ENCODE data around the gene TEKTIP1.
"Not testable (repeated sequence)": the region's sequence is repeated elsewhere in the genome, so short reads cannot be mapped to it uniquely, and the experiment has no call there.

Gene TEKTIP1

DNA sequence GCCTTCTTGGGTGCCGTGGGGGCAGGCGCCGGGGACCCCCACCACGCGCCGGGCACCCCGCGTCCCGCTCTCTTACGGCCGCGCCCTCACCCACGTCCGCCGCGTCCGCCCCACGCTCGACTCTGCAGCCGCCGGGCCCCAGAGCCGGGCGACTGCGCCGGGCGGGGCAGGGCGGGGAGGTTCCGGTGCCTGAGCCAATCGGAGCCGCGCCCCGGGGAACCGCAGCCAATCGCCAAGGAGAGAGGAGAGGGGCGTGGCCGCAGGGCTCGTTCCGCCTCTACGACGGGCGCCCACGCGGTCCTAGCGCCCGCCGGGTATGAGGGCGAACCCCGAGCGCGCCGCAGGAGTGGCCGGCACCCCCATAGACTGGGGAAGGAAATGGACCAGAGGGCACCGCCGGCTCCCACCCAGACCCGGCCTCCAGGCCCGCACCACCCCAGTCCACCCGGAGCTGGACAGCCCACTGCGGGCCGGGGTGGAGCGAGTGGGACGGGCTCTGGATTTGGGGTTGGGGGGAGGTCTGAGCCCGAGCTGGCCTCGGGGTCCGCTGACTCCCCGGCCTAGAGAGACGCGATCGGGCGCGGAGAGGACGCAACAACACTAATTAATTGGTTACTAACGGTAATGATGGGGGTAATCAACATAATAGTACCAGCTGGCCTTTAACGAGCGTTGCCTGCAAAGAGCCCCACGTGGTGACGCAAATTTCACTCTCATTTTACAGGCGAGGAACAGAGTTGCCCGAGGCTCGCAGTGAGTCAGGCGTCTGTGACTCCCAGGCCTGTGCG lies 18.7 kb downstream of the TEKTIP1 start, which contains the start of gene MFSD12:
MFSD12 (minus strand) TSS at position 126 of the 788 bp plus-strand sequence. CDS start 183 bp downstream, outside the sequence.
- DNase-seq (ENCODE audit: low spot score), result peak; percentile 100
- TF ChIP-seq, protein P1, sequence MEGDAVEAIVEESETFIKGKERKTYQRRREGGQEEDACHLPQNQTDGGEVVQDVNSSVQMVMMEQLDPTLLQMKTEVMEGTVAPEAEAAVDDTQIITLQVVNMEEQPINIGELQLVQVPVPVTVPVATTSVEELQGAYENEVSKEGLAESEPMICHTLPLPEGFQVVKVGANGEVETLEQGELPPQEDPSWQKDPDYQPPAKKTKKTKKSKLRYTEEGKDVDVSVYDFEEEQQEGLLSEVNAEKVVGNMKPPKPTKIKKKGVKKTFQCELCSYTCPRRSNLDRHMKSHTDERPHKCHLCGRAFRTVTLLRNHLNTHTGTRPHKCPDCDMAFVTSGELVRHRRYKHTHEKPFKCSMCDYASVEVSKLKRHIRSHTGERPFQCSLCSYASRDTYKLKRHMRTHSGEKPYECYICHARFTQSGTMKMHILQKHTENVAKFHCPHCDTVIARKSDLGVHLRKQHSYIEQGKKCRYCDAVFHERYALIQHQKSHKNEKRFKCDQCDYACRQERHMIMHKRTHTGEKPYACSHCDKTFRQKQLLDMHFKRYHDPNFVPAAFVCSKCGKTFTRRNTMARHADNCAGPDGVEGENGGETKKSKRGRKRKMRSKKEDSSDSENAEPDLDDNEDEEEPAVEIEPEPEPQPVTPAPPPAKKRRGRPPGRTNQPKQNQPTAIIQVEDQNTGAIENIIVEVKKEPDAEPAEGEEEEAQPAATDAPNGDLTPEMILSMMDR (IDR thresholded peaks at IDR 0.05; ENCODE audit: extremely low read depth, missing control alignments), result no peak

DNA sequence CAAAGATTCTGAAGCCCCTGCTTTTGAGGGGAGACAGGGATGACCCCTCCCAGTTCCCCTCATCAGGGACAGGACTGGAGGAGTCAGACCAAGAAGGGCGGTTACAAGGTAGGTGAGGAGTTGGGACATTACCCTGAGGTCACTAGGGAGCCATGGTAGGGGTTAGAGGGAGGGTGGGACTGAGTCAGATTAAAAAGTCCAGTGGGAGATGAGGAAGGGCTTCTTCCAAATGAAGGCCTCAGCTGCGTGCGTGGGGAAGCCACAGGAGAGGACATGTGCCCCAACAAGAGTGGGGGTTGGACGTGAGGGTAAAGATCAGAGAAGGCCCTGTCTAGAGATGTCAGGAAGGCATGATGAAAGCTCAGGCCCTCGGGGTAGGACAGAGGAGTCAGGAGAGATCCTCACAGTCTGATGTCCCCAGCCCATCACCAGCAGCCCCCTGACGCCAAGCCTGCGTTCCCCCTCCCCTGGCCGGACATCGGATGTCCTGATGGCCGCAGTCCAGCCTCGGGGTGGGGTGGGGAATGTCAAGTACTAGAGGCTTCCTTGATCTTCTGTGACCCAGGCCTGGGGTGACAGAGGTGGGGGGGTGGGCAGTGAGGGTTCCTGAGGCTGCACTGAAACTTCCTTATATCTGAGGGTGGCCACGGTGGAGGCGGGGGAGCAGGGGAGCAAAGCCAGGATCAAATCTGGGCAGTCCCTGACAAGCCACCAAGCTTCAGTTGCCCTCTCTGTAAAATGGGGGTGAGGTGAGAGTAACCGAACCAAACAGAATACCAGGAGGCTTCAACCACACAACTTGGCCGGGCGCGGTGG lies 24.9 kb downstream of the TEKTIP1 start:
- DNase-seq (ENCODE audit: low spot score), result no peak
- TF ChIP-seq, protein P1 (IDR thresholded peaks at IDR 0.05; ENCODE audit: extremely low read depth, missing control alignments), result no peak

DNA sequence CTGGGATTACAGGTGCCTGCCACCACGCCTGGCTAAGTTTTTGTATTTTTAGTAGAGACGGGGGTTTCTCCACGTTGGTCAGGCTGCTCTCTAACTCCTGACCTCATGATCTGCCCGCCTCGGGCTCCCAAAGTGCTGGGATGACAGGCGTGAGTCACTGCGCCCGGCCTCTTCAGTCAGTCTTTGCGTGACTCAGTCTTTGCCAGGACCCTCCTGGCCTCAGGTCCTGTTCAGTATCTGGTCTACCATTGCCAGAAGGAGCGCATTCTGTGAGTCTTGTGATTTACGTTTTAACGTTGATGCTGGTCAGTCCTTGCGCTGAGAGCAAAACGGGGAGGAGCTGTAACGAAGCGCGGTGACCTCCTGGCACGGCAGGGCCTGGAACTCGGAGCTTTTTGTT lies 26.2 kb downstream of the TEKTIP1 start:
- DNase-seq (ENCODE audit: low spot score), result no peak

DNA sequence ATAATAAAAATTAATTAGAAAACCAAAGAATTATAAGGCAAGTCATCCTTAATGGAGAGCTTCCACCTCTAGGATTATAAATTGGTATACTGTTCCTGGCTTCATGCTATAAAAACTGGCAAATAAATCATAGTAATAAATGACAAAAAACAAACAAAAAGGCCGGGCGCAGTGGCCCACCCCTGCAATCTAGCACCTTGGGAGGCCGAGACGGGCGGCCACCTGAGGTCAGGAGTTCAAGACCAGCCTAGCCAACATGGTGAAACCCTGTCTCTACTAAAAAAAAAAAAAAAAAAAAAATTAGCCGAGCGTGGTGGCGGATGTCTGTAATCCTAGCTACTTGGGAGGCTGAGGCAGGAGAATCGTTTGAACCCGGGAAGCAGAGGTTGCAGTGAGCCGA lies 31.1 kb downstream of the TEKTIP1 start:
- not testable (repeated sequence) for DNase-seq (ENCODE audit: low spot score)

More for the DNA sequence above, 26.2 kb downstream of the TEKTIP1 start:
- TF ChIP-seq, protein P1 (IDR thresholded peaks at IDR 0.05; ENCODE audit: extremely low read depth, missing control alignments), result no peak

DNA sequence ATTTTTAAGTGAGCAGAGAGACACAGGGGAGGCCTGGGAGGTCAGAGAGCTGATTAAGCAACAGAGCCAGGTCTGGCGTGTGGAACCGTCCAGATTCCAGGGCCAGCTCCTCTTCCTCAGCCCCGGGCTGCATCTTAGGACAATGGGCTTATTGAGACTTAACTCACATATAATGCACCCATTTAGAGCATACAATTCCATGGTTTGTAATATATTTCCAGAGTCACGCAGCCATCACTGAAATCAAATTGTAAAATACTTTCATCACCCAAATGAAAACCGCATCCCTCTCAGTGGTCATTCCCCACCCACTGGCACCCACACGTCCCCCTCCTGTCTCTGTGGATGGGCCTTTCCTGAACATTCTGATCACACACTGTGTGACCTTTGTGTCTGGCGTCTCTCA lies 31.6 kb downstream of the TEKTIP1 start:
- DNase-seq (ENCODE audit: low spot score), result no peak
- TF ChIP-seq, protein P1 (IDR thresholded peaks at IDR 0.05; ENCODE audit: extremely low read depth, missing control alignments), result no peak

DNA sequence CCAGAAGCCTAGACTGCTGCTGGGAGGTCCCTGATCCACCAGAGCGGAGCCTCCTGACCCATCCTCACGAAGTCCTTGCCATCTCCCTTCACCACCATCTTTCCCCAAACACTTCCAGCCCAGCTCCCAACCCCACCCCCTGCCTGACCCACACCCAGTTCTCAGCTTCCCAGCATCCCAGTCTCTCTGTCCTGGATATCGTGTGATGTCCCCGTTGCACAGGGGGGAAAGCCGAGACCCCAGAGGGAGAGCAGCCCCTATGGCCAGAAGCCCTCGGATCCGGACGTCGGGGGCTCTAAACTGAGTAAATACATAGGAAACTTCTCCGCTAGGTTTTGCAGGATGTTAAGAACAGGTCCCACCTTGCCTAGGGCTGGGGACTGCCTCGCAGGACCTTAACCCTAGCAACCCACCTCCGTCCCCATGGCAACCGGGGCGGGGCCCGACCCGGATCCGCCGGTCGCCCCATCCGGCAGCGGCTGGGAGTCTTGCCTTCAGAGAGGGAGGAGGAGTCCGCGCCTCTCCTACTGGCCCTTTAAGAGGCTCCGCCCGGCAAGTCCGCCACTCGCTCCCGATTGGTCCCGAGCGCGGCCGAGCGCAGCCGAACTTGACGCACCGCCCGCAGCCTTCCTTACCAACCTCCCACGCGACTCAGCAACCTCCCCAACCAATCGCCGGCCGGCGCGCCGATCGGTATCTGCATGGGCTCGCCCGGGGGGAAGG lies 33.3 kb downstream of the TEKTIP1 start:
- peak; percentile 99 for DNase-seq (ENCODE audit: low spot score)
- TF ChIP-seq, protein P1 (IDR thresholded peaks at IDR 0.05; ENCODE audit: extremely low read depth, missing control alignments), result no peak

DNA sequence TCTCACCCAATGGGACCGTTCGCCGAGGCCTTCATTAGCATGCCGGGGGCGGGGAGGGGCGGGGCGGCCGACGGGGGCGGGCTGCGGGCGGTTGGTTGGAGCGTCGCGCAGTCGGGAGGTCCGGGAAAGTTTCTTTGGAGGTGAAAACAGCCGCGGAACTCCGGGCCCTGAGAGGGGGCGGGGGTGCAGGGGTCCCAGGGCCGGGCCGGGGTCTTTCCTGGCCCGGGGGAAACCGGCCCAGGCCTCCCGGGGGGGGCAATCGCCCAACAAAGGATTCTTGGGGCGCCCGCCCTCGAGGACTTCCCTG lies 33.8 kb downstream of the TEKTIP1 start, which contains the start of gene HMG20B:
HMG20B (plus strand) TSS at position 90 of the 307 bp plus-strand sequence. CDS start 366 bp downstream, outside the sequence.
- no peak for DNase-seq (ENCODE audit: low spot score)
- TF ChIP-seq, protein P1 (IDR thresholded peaks at IDR 0.05; ENCODE audit: extremely low read depth, missing control alignments), result no peak

Measured in GM20000 (cell line).